ENCODE results near the gene FYB2. TPM values are rescaled to one million over a fixed set of nuclear protein-coding genes. Genes with fewer than 3 reads are reported as not detected.

Gene FYB2
- polyA plus RNA-seq, 1 donor (not counting 4 experiments of a cell fraction or from before 2014, with no cell fraction given): not detected

DNA sequence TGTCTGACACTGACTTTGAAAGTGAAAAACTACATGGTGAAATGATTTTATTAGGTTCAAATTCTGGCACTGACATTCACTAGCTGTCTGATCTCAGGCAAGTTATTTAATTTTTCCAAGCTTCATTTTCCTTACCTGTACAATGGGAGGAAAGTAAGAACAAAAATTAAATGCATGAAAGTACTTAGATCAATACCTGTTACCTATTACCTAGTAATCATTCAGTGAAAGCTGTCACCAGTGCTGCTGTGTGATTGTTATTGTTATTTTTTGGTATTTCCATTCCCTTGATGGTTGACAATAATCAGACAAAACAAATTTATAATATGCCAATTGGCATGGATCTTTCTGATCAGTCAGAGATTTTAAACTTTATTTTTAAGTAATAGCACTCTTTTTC, 37.0 kb upstream of the FYB2 start:
- no peak overlapping the region for H3K9ac ChIP-seq (ENCODE audit: control insufficient read depth, extremely low read depth, insufficient read depth, low read length)
- no peaks in the 10 kb centered on the region for H4K20me1 ChIP-seq (ENCODE audit: control insufficient read depth, extremely low read depth, insufficient read depth, low read length)
- no peaks in the 10 kb centered on the region for H3K79me2 ChIP-seq (ENCODE audit: control insufficient read depth, insufficient read depth, low read length)
- FAIRE-seq: no peak
- no peak overlapping the region for H3K27ac ChIP-seq (ENCODE audit: control insufficient read depth, insufficient read depth, low read length)
- no peaks in the 10 kb centered on the region for H3K4me1 ChIP-seq (ENCODE audit: control insufficient read depth, extremely low read depth, insufficient read depth, low read length)
- no peaks in the 10 kb centered on the region for H3K9me3 ChIP-seq (ENCODE audit: control insufficient read depth, low read depth, low read length)
- H2AFZ ChIP-seq (ENCODE audit: control insufficient read depth, low read length): no peak overlapping the region
- H3K4me2 ChIP-seq (ENCODE audit: control insufficient read depth, extremely low read depth, insufficient read depth, low read depth, low read length): no peak overlapping the region
- TF ChIP-seq CTCF (optimal IDR thresholded peaks at IDR 0.05 in 1 of 3, IDR thresholded peaks at IDR 0.05 in 1 of 3, conservative IDR thresholded peaks at IDR 0.05 in 1 of 3; ENCODE audit: extremely low read depth in 1 of 3, insufficient read depth in 2 of 3, low read length in 3 of 3): no peak
- no peak for TF ChIP-seq EZH2 (IDR thresholded peaks at IDR 0.05; ENCODE audit: low read length)
- no peak overlapping the region for H3K4me3 ChIP-seq (ENCODE audit: control insufficient read depth in 2 of 3, extremely low read depth in 1 of 3, insufficient read depth in 2 of 3, low read depth in 1 of 3, low read length in 3 of 3)
- no peaks in the 10 kb centered on the region for H3K36me3 ChIP-seq (ENCODE audit: control insufficient read depth in 2 of 2, extremely low read depth in 1 of 2, insufficient read depth in 2 of 2, low read length in 2 of 2)
- H3K27me3 ChIP-seq (ENCODE audit: control insufficient read depth, extremely low read depth, insufficient read depth, low read length): no peaks in the 10 kb centered on the region
- dilution Hi-C loops (cut with MboI; ENCODE audit: extremely low pct_ligation_motif_present, low sequenced_read_pairs): no loop called here
- no peaks in the 10 kb centered on the region for H3K9me1 ChIP-seq (ENCODE audit: control insufficient read depth, extremely low read depth, insufficient read depth, low read length)
- no peak for DNase-seq (ENCODE audit: low read depth, low spot score)

- no peak for DNase-seq (ENCODE audit: low read depth, low spot score)
- Histone ChIP-seq H3K9me1 (ENCODE audit: control insufficient read depth, extremely low read depth, insufficient read depth, low read length) (no peaks in the 10 kb centered on the region), H3K9ac (ENCODE audit: control insufficient read depth, extremely low read depth, insufficient read depth, low read length) (no peak overlapping the region), H3K4me3 (ENCODE audit: control insufficient read depth in 2 of 3, extremely low read depth in 1 of 3, insufficient read depth in 2 of 3, low read depth in 1 of 3, low read length in 3 of 3) (no peak overlapping the region), H3K36me3 (ENCODE audit: control insufficient read depth in 2 of 2, extremely low read depth in 1 of 2, insufficient read depth in 2 of 2, low read length in 2 of 2) (no peaks in the 10 kb centered on the region), H3K4me2 (ENCODE audit: control insufficient read depth, extremely low read depth, insufficient read depth, low read depth, low read length) (no peak overlapping the region), H2AFZ (ENCODE audit: control insufficient read depth, low read length) (no peak overlapping the region), H3K79me2 (ENCODE audit: control insufficient read depth, insufficient read depth, low read length) (no peaks in the 10 kb centered on the region), H3K4me1 (ENCODE audit: control insufficient read depth, extremely low read depth, insufficient read depth, low read length) (no peaks in the 10 kb centered on the region), H3K9me3 (ENCODE audit: control insufficient read depth, low read depth, low read length) (no peaks in the 10 kb centered on the region), H4K20me1 (ENCODE audit: control insufficient read depth, extremely low read depth, insufficient read depth, low read length) (no peaks in the 10 kb centered on the region), H3K27me3 (ENCODE audit: control insufficient read depth, extremely low read depth, insufficient read depth, low read length) (no peaks in the 10 kb centered on the region), H3K27ac (ENCODE audit: control insufficient read depth, insufficient read depth, low read length) (no peak overlapping the region)
- dilution Hi-C loops (cut with MboI; ENCODE audit: extremely low pct_ligation_motif_present, low sequenced_read_pairs): no loop called here
- TF ChIP-seq EZH2 (IDR thresholded peaks at IDR 0.05; ENCODE audit: low read length): no peak
- no peak for TF ChIP-seq CTCF (optimal IDR thresholded peaks at IDR 0.05 in 1 of 3, IDR thresholded peaks at IDR 0.05 in 1 of 3, conservative IDR thresholded peaks at IDR 0.05 in 1 of 3; ENCODE audit: extremely low read depth in 1 of 3, insufficient read depth in 2 of 3, low read length in 3 of 3)
- FAIRE-seq: no peak
Observed at GRCh38 chr1:56855190-56855589, 36.0 kb upstream of the FYB2 start.
